ENCODE measurements around the gene MMP15. TPM values are rescaled to one million over a fixed set of nuclear protein-coding genes. Genes with fewer than 3 reads are reported as not detected.

The MMP15 gene
- total and polyA plus RNA-seq, 2 donors (not counting 3 experiments of a cell fraction or from before 2014, with no cell fraction given), result 12.6 to 16.0 TPM

DNA sequence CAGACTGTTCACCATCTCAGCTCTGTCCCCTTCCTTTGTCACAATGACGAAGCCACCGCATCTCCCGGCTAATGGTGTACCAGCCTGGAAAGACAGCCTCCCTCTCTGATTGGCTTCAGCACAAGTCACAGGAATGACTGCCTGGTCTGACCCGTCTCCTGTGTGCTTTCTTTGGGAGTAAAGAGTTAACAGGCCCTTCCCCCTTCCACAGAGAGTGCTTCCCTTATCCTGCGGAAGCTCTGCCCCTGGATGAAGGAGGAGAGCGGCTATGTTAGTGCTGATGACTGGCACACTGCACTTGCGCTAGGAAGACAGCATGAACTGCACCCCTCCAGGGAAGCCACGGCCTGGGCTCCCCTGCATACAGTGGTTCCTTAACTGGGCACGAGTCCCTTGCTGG lies 13.1 kb upstream of the MMP15 start:
- Histone ChIP-seq H3K36me3 (ENCODE audit: control insufficient read depth in 2 of 2, extremely low read depth in 1 of 2, insufficient read depth in 2 of 2, low read length in 2 of 2) (peaks cover 8 to 20% of the 10 kb centered on the region in 2 experiments), H3K4me1 (ENCODE audit: control insufficient read depth, extremely low read depth, insufficient read depth, low read length) (peaks cover 3% of the 10 kb centered on the region), H3K9ac (replicated peaks; ENCODE audit: extremely low read depth, insufficient read depth, low read length) (no peak overlapping the region), H4K20me1 (replicated peaks; ENCODE audit: control insufficient read depth, extremely low read depth, insufficient read depth, low read length) (no peaks in the 10 kb centered on the region), H3K9me1 (replicated peaks; ENCODE audit: control insufficient read depth, extremely low read depth, insufficient read depth, low read length) (no peaks in the 10 kb centered on the region), H3K79me2 (ENCODE audit: control insufficient read depth, insufficient read depth, low read length) (no peaks in the 10 kb centered on the region), H3K4me2 (ENCODE audit: insufficient read depth, low read length) (no peak overlapping the region), H2AFZ (ENCODE audit: low read depth, low read length) (no peak overlapping the region), H3K9me3 (replicated peaks; ENCODE audit: control insufficient read depth, insufficient read depth, low read length) (no peaks in the 10 kb centered on the region), H3K27ac (ENCODE audit: insufficient read depth, low read depth, low read length) (no peak overlapping the region), H3K4me3 (replicated peaks in 1 of 3; ENCODE audit: insufficient read depth in 1 of 3, low read depth in 1 of 3, low read length in 3 of 3) (no peak overlapping the region), H3K27me3 (ENCODE audit: control insufficient read depth in 2 of 2, insufficient read depth in 2 of 2, low read length in 2 of 2) (no peaks in the 10 kb centered on the region)
- DNase-seq (ENCODE audit: low read depth, low spot score) (no peak), FAIRE-seq (no peak)
- intact Hi-C loops (cut with micrococcal nuclease), result no loop called here
- dilution Hi-C loops (cut with MboI; ENCODE audit: extremely low pct_ligation_motif_present, low sequenced_read_pairs), result no loop called here
- ChIA-PET CTCF (interaction anchor here (1.3 kb wide), 1 partner anchor 109 kb away, joined by 5 read pairs; no protein-coding TSS in a partner anchor), POLR2A (no interaction called here)
- TF ChIP-seq GATA2 (IDR thresholded peaks at IDR 0.05; ENCODE audit: insufficient read depth, insufficient read length, low read depth, low read length), result no peak
- TF ChIP-seq EZH2 (IDR thresholded peaks at IDR 0.05; ENCODE audit: borderline replicate concordance, low read depth, low read length, severe bottlenecking), result no peak
- no peak for TF ChIP-seq CTCF (IDR thresholded peaks at IDR 0.05; ENCODE audit: extremely low read depth in 1 of 2, insufficient read depth in 1 of 2, low read depth in 1 of 2, low read length in 2 of 2)
- no peak for TF ChIP-seq FOS (IDR thresholded peaks at IDR 0.05; ENCODE audit: borderline replicate concordance, insufficient read depth, low read length)
- TF ChIP-seq JUN (IDR thresholded peaks at IDR 0.05; ENCODE audit: borderline replicate concordance, insufficient read depth, insufficient read length, low read depth), result no peak
- TF ChIP-seq, protein P1, sequence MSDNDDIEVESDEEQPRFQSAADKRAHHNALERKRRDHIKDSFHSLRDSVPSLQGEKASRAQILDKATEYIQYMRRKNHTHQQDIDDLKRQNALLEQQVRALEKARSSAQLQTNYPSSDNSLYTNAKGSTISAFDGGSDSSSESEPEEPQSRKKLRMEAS (IDR thresholded peaks at IDR 0.05; ENCODE audit: insufficient read depth, insufficient read length), result no peak
- no peak for TF ChIP-seq POLR2A (IDR thresholded peaks at IDR 0.05; ENCODE audit: low read depth, low read length)
- no peak for TF ChIP-seq POLR2AphosphoS5 (IDR thresholded peaks at IDR 0.05; ENCODE audit: insufficient read depth, low read depth, low read length)
- no peak for TF ChIP-seq MYC (IDR thresholded peaks at IDR 0.05; ENCODE audit: low read depth, low read length)
- no TSS peak for BruUV-seq (replicated peaks)

Data from endothelial cell of umbilical vein (primary cell).